ENCODE measurements around the gene SIGLEC5.
"Not testable (repeated sequence)": the region's sequence is repeated elsewhere in the genome, so short reads cannot be mapped to it uniquely, and the experiment has no call there.

The SIGLEC5 gene

GRCh38 chr19:51630315-51630714 is at the start of gene SIGLEC5:
Gene SIGLEC5 (minus strand): TSS chr19:51630401. CDS start chr19:51630335, 66 bp downstream.
- not testable (repeated sequence) for DNase-seq

- peak; percentile 58 for DNase-seq
Observed at GRCh38 chr19:51676566-51677083, 46.4 kb upstream of the SIGLEC5 start.

DNA sequence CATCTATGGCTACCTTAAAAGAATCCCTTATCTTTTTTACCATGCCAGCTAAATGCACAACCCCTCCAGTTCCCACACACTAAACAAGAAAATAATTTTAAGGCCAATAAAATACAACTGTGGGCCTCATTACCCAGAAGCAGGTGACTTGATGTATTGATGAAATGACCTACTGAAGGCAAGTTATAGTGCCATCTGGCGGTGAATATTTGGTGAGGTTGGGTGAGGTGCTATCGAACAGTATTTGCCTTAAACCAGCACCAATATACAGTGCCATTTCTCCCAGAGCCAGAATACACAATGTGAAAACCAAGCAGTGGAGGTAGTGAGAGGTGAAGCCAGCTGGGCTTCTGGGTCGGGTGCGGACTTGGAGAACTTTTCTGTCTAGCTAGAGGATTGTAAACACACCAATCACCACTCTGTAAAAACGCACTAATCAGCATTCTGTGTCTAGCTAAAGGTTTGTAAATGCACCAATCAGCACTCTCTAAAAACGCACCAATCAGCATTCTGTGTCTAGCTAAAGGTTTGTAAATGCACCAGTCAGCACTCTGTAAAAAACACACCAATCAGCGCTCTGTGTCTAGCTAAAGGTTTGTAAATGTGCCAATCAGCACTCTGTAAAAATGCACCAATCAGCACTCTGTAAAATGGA is 45.8 kb upstream of the SIGLEC5 start:
- DNase-seq, result not testable (repeated sequence)

DNA sequence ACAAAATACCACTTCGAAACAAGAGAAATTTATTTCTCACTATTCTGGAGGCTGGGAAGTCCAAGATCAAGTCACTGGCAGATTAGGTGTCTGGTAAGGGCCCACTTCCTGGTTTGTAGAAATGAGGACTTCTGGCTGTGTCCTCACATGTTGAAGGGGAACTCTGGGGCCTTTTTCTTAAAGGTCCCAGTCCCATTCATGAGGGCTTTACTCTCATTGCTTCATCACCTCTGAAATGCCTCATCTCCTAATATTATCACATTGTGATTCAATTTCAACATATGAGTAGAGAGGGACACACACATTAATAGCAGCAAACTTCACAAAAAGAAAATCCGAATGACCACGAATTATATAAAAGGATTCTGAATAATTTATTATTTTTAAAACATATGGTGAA is 38.0 kb upstream of the SIGLEC5 start:
- no peak for DNase-seq

DNA sequence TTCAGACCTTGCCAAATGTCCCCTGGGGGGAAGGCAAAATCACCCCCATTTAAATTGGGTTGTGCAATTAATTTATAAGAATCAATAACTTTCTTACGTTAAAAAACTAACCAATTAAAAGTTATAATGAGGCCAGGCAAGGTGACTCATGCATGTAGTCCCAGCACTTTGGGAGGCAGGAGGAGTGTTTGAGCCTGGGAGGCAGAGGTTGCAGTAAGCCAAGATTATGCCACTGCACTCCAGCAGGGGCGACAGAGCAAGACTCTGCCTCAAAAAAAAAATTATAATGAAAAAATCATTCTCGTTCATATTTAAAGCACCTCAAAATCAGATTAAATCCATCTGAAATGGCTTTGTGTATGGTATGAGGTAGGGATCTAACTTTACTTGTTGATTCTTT is 34.8 kb upstream of the SIGLEC5 start:
- DNase-seq, result no peak

GRCh38 chr19:51664131-51664530 is 33.9 kb upstream of the SIGLEC5 start:
- no peak for DNase-seq

DNA sequence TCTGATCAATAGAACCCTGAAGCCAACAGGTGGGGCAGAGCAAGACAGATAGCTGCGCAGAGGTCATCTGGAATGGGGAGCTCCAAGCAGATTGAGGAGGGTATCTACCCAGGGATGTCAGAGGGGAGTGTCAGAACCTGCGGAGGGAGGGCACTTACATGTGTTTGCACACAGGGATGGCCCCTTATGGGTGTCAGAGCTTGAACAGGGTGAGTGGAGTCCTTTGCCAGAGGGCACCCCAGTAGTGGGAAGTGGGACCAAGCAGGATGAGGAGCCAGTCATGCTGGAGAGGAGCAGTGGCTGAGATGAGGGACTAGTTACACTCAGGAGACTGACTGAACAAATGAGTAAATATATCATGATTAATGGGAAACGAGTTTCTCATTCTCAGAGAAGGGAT is 33.4 kb upstream of the SIGLEC5 start:
- DNase-seq, result no peak

DNA sequence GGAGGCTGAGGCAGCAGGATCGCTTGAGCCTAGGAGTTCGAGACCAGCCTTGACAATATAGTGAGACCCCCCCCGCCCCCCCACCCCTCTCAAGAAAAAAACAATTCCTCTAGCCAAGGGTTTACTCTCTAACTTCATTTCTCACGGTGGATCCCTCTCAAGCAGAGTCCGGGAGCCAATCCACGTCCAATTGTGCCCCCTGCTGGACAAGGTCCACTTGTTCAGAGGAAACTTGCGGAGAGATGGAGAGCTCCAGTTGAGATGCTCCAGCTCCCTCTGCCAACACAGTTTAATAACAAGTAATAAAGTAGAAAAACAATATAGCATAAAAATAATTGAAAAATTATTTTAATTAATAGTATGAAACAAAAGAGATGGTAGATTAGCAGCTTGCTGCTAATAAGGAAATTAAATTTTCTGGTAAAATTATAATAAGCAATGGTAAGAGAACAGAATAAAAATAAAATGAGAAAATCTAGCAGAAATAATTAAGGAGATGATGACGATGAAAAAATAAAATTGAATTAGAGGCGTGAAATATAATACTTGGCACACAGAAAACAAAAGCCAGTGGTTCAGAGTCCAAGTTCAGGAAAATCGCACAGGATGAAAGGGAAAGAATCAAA is 30.9 kb upstream of the SIGLEC5 start:
- peak; percentile 76 for DNase-seq

DNA sequence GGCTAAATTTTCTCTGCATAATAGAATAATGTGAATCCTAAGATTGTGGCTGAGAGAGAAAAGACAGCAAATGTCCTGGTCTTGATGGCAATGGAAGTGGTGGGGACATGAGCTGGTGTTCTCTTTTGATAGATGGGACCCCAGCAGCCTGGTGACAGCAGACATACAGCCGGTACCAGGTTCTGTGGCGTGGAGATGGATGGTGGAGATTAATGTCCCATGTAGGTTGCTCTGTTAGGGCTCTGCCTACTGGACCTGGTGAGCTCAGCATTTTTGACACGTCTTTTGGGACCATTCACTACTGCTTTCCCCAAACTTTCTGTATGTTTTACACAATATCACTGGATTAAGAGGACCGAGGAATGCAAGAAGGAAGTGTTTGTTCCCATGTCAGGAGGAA is 24.6 kb upstream of the SIGLEC5 start:
- DNase-seq, result no peak

DNA sequence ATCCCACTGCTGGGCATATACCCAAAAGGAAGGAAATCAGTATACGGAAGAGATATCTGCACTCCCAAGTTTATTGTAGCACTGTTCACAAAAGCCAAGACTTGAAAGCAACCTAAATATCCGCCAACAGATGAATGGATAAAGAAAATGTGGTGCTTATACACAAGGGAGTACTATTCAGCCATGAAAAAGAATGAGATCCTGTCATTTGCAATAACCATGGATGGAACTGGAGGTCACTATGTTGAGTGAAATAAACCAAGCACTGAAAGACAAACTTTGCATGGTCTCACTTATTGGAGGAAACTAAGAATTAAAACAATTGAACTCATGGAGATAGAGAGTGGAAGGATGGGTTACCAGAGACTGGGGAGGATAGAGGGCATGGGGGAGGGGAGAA is 23.0 kb upstream of the SIGLEC5 start:
- no peak for DNase-seq

- no peak for DNase-seq
Observed at GRCh38 chr19:51652266-51652665, 22.1 kb upstream of the SIGLEC5 start.

- no peak for DNase-seq
Observed at GRCh38 chr19:51651216-51651846, 21.1 kb upstream of the SIGLEC5 start.

DNA sequence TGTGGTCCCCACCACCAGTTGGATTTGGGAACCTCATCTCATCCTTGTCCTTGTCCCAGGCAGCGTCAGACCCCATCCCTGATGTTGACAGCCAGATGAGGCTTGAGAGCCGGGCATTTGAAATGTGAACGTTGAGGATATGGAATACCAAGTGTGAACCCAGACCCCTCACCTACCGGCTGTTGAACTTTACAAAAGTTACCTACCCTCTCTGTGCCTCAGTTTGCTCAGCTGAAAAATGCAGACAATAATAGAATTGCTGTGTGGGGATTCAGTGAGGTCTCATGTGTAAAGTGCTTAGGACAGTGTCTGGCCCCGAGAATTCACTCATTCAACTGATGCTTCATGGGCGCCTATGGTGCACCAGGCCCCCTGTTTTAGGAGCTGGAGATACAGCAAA is 17.1 kb upstream of the SIGLEC5 start:
- no peak for DNase-seq

DNA sequence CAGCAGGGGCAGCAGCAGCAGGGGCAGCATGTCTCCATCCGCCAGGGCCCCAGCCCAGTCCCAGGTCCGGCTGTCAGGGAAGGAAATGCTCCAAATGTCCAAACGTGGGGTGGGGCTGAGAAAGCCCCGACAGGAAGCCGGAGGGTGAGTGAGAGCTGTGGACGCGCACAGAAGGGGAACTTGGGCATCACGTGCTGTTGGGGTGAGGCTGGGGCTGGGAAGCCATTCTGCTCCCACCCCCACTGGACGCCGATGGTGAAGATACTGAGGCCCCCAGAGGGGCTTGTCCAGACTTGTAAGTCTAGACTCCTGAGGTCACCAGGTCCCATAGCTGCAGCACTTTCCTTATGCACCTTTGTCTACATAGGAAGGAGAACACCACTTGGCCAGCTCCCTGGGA is 16.5 kb upstream of the SIGLEC5 start, which contains the start of gene SIGLEC14:
TSS of gene SIGLEC14 (minus strand) at position 96 of the 400 bp plus-strand sequence. CDS start at position 30, 66 bp downstream.
- not testable (repeated sequence) for DNase-seq

- DNase-seq, result no peak
Observed at GRCh38 chr19:51644636-51645271, 14.6 kb upstream of the SIGLEC5 start.

DNA sequence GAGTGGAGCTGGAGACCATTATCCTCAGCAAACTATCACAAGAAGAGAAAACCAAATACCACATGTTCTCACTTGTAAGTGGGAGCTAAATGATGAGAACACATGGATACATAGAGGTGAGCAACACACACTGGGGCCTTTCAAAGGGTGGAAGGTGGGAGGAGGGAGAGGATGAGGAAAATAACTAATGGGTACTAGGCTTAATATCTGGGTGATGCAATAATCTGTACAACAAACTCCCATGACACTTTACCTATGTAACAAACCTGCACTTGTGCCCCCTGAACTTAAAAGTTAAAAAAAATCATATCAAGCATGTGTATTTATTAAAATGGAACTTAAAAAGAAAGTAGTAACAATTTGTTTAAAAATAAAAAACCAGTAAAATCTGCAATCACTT is 11.4 kb upstream of the SIGLEC5 start:
- DNase-seq, result no peak

GRCh38 chr19:51640386-51640785 is 10.2 kb upstream of the SIGLEC5 start:
- DNase-seq, result no peak

GRCh38 chr19:51639916-51640315 is 9.7 kb upstream of the SIGLEC5 start:
- no peak for DNase-seq

- DNase-seq, result no peak
Observed at GRCh38 chr19:51637362-51637978, 7.3 kb upstream of the SIGLEC5 start.

- DNase-seq, result no peak
Observed at GRCh38 chr19:51632126-51632525, 1.9 kb upstream of the SIGLEC5 start.

- DNase-seq, result no peak
Observed at GRCh38 chr19:51628153-51628939, 1.9 kb downstream of the SIGLEC5 start.

GRCh38 chr19:51627491-51628138 is 2.6 kb downstream of the SIGLEC5 start:
- no peak for DNase-seq

All from activated CD4-positive, alpha-beta T cell treated with anti-CD3 and anti-CD28 coated beads, Interleukin-2, Interleukin-6, amounts not matched to agents 100 ng/mL and 50 ng/mL, durations not matched to agents 16 hours and 8 hours (primary cell).